ENCODE data around the gene S100PBP. TPM values are rescaled to one million over a fixed set of nuclear protein-coding genes. Genes with fewer than 3 reads are reported as not detected.
A peak's percentile ranks its signal among the peaks of the same experiment; 100 is the strongest.

Gene S100PBP
- total RNA-seq, 6 donors from 2014 or later = 20.8 to 85.9 (median 34.9) TPM

- Histone ChIP-seq H3K4me1 (peaks cover 8 to 16% (median 13%) of the 10 kb centered on the region in 4 donors), H3K4me3 (peak within 1 kb of the TSS; percentile 40 to 71 (median 68)), H3K27ac (peak within 1 kb of the TSS in 1 of 4 donors; percentile 63), H3K36me3 (no peaks in the 10 kb centered on the region), H3K9me3 (no peaks in the 10 kb centered on the region), H3K27me3 (peaks cover 0 to 8% (median 3%) of the 10 kb centered on the region in 4 donors)
- WGBS, 2 donors = 5% methylated on average over 28 of the region's 92 CpGs; no CpG with 5 or more reads in 1 of the 2 donors
- peak; percentile 67 to 94 for DNase-seq
- peak in 1 of 6 experiments; percentile 3 for TF ChIP-seq CTCF (IDR thresholded peaks at IDR 0.05)
- TF ChIP-seq POLR2A (IDR thresholded peaks at IDR 0.05) = no peak
- ATAC-seq (ENCODE audit: low FRiP score in 2 of 2) = peak in 1 of 2 donors; percentile 91
Measured at GRCh38 chr1:32900956-32901822, 83.7 kb downstream of the S100PBP start, which contains the start of gene TMEM54. TSS of gene TMEM54 (minus strand) at chr1:32901389. CDS start at chr1:32901238, 151 bp downstream.

GRCh38 chr1:32901823-32902534 lies 84.5 kb downstream of the S100PBP start:
- H3K4me1 ChIP-seq = peaks cover 8 to 16% (median 13%) of the 10 kb centered on the region in 4 donors
- DNase-seq = no peak
- no peak for ATAC-seq (ENCODE audit: low FRiP score in 2 of 2)
- 52 to 59% methylated on average over 18 to 24 of the region's 24 CpGs for WGBS, 2 donors
- peaks cover 0 to 8% (median 3%) of the 10 kb centered on the region in 4 donors for H3K27me3 ChIP-seq
- no peaks in the 10 kb centered on the region for H3K36me3 ChIP-seq
- peak overlapping the region; percentile 40 to 71 (median 68) for H3K4me3 ChIP-seq
- TF ChIP-seq POLR2A (IDR thresholded peaks at IDR 0.05) = no peak
- TF ChIP-seq POLR2AphosphoS5 (IDR thresholded peaks at IDR 0.05) = no peak
- no peak for TF ChIP-seq CTCF (IDR thresholded peaks at IDR 0.05)
- no peak for TF ChIP-seq EP300 (IDR thresholded peaks at IDR 0.05)
- H3K9me3 ChIP-seq = no peaks in the 10 kb centered on the region
- peak overlapping the region in 1 of 4 donors; percentile 63 for H3K27ac ChIP-seq

- TF ChIP-seq EP300 (IDR thresholded peaks at IDR 0.05) = no peak
- TF ChIP-seq CTCF (IDR thresholded peaks at IDR 0.05) = no peak
- TF ChIP-seq POLR2AphosphoS5 (IDR thresholded peaks at IDR 0.05) = no peak
- TF ChIP-seq POLR2A (IDR thresholded peaks at IDR 0.05) = no peak
- H3K36me3 ChIP-seq = no peaks in the 10 kb centered on the region
- no peak for DNase-seq
- no peak for ATAC-seq (ENCODE audit: low FRiP score in 2 of 2)
- WGBS, 2 donors = 72 to 77% methylated on average over 6 of the region's 6 CpGs
- no peaks in the 10 kb centered on the region for H3K9me3 ChIP-seq
- H3K27ac ChIP-seq = no peak overlapping the region
- peaks cover 8 to 18% (median 14%) of the 10 kb centered on the region in 4 donors for H3K4me1 ChIP-seq
- no peak overlapping the region for H3K4me3 ChIP-seq
- peaks cover 0 to 8% (median 3%) of the 10 kb centered on the region in 4 donors for H3K27me3 ChIP-seq
Measured at GRCh38 chr1:32902535-32902920, 85.1 kb downstream of the S100PBP start.

GRCh38 chr1:32903991-32904785 lies 86.7 kb downstream of the S100PBP start:
- Histone ChIP-seq H3K9me3 (no peaks in the 10 kb centered on the region), H3K36me3 (no peaks in the 10 kb centered on the region), H3K27ac (no peak overlapping the region), H3K4me3 (no peak overlapping the region), H3K4me1 (peaks cover 8 to 19% (median 14%) of the 10 kb centered on the region in 4 donors), H3K27me3 (peaks cover 0 to 8% (median 3%) of the 10 kb centered on the region in 4 donors)
- no peak for TF ChIP-seq POLR2AphosphoS5 (IDR thresholded peaks at IDR 0.05)
- no peak for TF ChIP-seq EP300 (IDR thresholded peaks at IDR 0.05)
- TF ChIP-seq POLR2A (IDR thresholded peaks at IDR 0.05) = no peak
- TF ChIP-seq CTCF (IDR thresholded peaks at IDR 0.05) = no peak
- DNase-seq (no peak), ATAC-seq (ENCODE audit: low FRiP score in 2 of 2) (no peak)
- 72 to 81% methylated on average over 3 of the region's 3 CpGs for WGBS, 2 donors
